NCI-H2107 (cell line): ENCODE measurements around the gene ATP2B2.
A peak's percentile ranks its signal among the peaks of the same experiment; 100 is the strongest.

ENCODE experiments used
- DNase-seq: peaks from one replicate; lab custom pipeline; 2025; lab: John Stamatoyannopoulos, UW

ATP2B2 gene

DNA sequence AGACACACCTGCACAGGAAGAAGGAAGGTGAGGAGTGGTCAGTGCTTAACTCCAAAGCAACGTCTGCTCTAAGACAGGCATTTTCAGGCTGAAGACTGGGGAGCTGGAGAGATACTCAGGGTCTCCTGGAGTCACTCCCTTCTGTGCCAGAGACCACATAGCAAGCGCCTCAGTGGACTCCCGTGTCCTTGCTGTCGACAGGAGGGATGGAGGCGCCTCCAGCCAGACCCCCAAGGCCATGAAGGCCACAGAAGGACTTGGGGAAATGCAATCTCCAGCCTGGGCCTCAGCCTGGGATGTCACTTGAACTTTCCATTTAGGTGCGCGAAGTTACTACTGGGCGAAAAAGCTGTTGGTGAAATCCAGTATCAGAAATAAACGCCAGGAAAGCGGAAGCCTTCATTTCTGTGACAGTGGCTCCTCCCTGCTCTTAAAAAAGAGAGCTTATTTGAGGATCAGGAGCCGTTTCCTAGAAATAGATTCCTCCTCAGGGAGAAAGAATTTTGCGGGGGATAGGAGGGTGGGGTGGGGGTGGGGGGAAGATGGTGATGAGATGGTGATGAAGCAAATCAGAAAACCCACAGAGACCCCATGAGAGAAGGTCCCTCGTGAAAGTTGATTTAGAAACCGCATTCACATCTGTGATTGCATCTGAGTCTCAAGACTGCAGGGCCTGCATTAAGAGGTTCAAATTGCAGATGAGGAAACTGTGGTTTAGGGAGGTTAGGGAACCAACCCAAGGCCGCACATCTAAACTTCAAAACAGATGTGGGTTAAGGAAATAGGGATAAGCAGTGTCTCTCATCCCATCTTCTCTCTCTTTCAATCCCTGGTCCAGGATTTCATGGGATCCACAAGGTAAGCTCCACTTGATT, 78.8 kb downstream of the ATP2B2 start:
- no peak for DNase-seq

DNA sequence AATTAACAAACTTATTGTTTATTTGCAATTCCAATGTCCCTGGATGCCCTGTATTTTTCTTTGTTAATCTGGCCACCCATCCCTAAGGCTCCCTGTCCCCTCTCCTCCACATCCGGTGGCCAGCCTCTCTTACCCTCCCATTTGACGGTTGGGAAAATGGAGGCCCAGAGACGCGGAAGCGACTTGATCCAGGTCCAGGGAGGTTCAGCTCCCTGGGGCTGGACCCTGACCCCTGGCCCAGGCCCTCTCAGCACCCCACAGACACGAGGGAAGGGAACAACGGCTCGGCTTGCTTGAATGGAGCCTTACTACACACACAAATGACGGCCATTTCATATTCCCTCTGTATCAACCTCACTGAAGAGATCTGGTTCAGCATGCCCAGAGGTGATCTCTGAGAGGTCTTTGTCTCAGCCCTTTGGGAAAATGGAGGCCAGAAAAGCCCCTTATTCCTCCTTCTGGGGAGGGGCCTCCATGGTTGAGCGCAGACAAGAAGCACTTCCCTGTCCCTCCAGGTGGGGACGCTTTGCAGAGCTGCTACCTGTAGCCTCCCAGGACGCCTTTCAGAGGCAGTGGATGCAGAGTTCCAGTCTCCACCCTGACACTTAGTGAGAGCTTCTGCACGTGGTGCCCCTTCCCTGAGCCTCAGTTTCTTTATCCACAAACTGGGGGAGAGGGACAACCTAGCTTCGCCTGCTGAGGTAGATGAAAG, 82.1 kb downstream of the ATP2B2 start:
- no peak for DNase-seq

DNA sequence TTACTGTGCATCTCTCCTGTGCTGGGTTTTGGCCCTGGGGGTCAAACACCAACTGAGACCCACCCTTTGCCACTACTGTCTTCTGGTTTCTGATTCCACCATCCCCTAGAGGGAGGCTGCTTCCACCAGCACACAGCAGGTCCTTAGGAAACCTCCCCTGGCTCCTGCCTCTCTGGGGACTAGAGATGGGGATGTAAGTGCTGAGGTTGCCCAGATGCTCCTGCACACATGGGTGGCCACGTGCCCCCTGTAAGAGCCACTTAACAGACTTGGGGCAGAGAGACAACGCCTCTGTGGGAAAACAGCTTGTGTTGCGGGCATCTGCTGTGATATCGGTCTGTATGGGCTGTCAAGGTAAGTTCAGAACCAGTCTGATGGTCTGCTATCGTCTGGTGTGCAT, 83.4 kb downstream of the ATP2B2 start:
- peak; percentile 17 for DNase-seq

DNA sequence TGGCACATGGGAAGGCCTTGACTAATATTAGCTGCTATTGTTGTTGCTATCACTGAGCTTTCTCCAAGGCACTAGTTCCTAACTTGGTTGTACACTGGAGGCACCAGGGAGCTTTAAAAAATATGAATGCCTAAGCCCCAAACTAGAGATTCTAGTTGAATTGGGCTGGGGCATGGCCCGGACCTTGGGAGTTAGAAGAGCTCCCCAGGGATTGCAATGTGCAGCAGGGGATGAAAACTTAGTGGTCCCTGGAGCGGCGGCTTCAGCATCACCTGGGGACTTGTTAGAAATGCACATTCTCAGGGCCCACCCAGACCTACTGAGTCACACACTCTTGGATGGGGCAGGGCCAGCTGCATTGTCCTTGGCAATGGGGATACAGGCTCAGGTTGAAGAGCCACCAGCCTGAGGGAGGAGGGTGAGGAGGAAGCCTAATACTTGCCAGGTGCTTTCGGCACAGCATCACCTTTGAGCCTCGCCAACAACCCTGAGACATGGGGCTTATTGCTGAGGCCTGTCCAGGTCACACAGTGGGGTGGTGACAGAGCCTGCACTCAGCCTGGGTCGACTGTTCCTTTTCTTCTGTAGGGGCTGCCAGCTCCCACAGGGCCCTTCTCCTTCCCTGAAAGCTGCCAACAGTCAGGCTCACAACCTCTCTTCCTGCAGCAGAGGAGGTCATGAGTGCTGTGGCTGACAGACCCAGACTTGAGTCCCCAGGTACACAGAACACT, 84.5 kb downstream of the ATP2B2 start:
- DNase-seq = no peak

DNA sequence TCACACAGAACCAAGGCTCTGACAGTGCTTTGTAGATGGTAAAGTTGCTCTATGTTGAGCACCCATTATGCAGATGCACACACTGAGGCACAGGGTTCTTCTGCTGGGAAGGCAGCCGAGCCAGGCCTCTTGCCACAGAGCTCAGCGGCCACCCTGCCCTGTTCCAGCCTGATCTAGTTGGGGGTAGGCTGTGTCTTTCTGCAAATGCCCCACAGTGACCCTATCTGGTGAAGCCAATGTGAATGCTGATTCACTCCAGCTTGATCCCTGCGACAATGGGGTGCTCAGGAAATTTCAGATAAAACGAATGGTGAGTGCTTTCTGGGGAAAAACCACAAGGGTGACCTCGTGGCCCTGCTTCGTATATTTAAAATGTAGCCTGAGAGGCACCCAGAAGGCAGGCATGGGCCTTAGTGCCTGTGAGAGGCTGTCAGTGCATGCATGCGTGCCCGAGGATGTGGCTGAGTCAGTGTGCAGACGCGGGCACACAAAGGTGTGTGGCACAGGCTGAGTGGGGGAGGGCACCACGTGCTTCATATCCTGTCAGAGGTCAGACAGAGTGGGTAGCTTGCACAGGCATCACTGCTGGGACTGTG, 85.7 kb downstream of the ATP2B2 start:
- DNase-seq = no peak

DNA sequence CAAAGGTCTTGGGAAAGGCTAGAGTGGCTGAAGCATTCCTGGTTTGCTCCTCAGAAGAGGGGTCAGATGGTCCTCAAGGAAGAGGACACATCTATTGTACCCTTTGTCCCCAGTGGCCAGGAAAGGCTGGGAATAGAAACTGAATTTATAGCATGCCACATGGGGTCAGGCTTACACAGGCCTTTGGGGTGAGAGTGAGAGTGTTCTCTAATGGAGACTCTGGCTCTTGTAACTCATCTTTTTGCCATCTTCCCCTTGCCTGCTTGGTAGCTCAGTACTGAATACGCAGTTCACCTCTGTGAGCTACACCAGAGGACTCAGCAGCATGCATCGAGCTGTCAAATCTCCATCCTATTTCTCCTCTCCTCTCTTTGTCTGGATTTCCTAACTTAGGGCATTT, 87.5 kb downstream of the ATP2B2 start:
- no peak for DNase-seq

DNA sequence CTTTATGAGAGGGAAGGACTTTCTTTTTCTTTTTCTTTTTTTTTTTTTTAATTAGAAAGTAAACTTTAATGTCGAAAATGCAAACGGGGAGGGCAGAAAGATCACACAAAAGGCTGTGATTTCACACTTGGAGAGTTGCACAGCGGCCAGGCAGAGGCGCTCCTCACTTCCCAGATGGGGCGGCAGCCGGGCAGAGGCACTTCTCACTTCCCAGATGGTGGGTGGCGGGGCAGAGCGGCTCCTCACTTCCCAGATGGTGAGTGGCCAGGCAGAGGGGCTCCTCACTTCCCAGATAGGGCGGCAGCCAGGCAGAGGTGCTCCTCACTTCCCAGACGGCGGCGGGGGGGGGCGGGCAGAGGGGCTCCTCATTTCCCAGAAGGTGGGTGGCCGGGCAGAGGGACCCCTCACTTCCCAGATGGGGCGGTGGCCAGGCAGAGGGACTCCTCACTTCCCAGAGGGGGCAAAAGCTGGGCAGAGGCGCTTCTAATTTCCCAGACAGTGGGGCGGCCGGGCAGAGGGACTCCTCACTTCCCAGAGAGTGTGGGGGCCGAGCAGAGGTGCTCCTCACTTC, 88.6 kb downstream of the ATP2B2 start:
- no peak for DNase-seq

DNA sequence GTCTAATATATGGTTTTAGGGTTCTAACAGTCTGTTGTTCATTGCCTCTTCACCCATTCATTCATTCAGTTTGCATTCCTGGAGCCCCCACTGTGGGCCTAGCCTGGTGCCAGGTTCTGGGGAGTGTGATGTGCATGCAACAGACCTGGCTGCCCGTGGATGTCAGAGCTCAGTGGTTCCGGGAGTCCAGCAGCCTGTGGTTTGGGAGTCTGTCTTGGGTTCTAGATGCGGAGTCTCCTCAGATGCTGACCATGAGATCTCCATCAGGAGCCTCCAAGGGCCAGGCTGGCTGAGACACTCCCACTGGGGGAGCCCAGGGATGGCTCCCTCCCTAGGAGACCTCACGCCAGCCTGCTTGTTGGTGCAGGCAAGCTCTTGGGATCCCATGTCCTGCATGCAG, 92.3 kb downstream of the ATP2B2 start:
- DNase-seq = no peak

DNA sequence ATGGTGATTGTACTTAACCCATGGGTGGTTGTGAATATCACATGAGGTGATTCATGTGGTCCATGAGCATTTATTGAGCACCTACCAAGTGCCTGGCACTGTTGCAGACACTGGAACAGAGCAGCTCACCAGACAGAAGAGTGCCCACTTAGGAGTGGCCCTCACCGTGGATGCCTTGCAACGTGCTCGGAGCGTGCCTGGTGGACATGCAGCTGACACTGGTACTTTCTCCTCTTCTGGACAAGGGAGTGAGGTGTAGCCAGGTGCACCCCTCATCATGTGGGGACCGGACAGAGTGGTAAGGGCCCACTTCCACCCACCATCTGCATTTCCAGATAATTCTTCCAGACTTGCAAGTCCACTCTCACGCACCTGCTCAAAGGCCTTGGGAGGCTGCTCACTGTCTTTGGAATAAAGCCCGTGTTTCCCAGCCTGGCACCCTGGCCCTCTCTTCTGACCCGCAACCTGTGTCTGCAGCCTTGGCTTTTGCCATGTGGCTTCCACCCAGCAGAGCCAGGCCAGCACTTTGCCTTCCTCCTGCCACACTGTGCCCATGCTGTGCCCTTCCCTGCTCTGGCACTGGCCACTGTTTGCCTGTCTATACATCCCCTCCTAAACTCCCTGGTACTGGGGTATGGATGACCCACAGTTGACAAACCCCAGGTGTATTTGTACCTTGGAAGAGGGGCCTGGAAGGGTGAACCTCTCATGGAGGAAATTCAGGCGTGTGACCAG, 93.6 kb downstream of the ATP2B2 start:
- DNase-seq = no peak

DNA sequence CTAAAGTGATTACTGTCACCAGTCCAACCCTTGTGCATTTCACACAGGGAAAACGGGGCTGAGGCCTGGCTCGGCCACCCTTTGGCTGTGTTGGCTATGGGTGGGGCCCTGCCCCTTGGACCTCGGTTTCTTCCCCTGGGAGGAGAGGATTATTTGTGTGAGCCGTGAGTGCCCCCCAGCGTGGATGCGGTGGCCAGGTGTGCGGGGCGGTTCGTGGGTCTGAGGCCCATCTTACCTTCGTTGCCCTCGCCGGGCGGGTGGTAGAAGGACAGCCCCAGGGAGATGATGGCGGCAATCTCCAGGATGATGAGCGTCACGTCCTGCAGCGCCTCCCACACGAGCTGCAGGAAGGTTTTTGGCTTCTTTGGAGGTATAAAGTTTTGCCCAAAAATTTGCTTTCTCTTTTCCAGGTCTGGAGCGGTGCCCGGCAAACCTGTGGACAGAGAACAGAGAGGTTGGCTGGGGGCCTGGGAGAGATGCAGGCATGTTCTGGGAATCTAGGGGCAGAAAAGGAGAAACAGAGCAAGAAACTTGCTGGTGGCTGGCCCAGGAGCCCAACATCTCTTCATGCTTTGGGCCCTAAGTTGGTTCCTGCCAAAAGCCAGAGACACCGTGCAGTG, 94.9 kb downstream of the ATP2B2 start:
- no peak for DNase-seq

DNA sequence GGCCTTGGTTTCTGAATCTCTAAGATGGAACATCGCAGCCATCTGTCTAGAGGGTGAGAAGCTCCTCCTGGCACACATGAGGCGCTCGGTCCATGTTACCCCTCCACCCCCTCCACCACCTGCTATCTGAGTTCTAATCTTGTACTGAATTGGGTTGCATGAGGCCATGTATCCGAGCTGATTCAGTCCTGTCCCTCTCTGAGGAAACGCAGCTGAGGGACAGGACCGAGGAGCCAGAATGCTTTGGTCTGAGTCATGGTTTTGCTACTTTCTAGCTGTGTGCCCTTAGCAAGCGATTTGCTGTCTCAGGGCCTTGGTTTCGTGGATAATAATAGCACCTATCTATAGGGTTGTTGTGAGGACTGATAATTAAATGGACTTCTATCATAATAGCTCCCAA, 96.7 kb downstream of the ATP2B2 start:
- no peak for DNase-seq

DNA sequence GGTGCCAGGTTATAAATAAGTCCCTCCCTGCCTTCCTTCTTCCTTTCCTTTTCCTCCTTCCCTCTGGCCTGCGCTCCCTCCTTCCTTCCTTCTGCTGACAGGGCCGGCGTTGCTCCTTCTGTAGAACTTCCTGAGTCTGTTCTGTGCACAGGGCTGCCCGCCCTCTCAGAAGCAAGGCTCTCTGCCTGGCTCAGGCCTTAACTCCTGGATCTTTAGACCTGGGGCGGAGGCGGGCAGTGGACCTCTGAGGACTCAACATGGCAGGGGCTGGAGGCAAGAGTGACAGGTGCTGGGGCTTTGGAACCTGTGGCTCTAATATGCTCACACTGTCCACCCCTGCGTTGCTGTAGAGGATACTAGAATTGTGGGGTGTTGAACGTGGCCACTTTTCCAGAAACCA, 98.0 kb downstream of the ATP2B2 start:
- DNase-seq = no peak

DNA sequence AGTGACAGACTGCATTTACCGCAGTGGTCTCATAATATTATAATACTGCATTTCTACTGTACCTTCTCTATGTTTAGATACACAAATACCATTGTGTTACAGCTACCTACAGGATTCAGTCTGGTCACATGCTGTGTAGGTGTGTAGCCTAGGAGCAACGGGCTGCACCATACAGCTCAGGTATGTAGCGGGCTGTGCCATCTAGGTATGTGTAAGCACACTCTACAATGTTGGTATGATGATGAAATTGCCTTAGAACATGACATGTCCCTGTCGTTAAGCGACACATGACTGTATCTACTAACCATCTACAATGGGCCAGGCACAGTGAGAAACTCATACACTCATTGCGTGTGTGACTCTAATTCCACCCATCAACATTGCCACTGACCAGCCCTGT, 99.0 kb downstream of the ATP2B2 start:
- no peak for DNase-seq

DNA sequence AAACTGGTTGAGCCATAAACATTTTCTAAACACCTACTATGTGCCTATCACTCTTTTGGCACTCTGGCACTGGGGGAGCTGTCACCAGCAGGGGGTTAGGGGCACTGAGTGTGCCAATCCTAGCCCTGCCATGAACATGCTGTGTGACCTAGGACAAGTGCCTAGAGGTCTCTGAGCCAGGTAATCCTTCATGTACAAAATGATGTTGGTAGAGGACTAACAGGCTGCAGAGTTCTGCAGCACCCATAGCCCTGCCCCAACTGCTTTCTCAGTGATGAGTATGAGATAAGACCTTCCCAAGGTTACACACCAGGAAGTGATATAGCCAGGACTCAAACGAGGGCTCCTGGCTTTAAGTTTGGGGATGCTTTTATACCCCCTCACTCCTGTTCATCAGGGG, 99.6 kb downstream of the ATP2B2 start:
- DNase-seq = no peak

DNA sequence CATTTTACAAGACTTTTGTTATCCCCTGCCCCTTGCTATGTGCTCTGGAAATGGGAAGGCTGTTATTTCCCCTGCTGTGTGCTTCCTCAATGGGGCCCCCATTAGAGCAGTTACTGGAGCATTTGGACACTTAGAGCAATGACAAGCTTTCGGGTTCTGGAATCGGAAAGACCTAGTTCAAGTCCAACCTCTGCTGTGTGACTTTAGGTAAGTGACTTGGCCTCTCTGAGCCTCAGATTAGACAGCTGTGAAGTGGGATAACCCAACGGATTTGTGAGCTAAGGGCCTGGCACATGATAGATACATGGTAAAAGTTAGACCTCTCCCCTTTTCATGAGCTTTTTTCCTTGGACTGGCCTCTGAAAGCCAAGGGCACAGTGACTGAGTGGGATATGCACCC, 100.5 kb downstream of the ATP2B2 start:
- no peak for DNase-seq

DNA sequence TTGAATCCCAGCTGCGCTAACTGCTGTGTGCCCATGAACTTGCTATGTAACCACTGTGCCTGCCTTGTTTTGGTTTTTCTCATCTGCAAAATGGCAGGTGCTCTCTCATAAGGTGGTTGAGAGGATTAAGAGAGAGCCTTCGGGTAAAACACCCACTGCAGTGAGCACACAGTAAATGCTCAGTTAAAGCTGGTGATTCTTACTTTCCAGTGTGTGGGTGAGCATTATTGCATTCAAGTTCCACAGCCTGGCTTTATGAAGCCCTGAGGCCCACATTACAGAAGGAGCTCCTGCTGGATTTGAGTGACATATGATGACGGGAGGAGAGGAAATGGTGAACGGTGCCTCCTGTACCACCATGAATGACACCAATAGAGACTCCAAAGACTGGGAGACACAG, 101.0 kb downstream of the ATP2B2 start:
- DNase-seq = no peak

DNA sequence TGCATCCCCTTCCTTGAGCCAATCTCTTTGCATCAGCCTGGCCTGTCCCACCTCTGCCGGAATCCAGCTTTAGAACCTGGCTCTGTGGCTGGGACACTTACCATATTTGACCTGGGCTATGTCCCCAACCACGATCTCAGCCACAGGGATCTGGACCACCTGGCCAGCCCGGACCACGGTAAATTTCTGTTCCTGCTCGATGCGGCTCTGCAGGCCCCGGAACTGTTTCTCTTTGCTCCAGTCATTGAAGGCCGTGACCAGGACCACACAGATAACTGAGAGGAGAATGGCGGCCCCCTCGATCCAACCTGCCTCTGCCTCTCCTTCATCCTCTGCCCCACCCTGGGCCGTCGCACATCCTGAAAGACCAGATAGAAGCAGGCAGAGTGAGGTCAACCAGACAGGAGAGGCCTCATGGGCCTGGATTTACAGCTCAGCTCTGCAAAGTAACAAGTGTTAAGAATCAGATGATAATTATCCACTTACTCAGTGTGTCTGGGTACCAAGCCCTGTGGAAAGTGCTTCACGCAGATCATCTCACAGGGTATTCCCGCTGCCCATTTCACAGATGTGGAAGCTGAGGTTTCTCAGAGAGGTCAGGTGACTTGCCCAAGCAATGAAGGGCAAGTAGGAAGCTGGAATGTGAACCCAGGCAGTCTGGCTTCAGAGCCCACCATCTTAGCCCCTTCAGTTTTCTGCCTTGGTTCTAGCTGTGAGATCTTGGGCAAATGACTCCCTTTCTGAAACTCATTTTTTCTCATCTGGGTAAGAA, 103.2 kb downstream of the ATP2B2 start:
- DNase-seq = no peak

DNA sequence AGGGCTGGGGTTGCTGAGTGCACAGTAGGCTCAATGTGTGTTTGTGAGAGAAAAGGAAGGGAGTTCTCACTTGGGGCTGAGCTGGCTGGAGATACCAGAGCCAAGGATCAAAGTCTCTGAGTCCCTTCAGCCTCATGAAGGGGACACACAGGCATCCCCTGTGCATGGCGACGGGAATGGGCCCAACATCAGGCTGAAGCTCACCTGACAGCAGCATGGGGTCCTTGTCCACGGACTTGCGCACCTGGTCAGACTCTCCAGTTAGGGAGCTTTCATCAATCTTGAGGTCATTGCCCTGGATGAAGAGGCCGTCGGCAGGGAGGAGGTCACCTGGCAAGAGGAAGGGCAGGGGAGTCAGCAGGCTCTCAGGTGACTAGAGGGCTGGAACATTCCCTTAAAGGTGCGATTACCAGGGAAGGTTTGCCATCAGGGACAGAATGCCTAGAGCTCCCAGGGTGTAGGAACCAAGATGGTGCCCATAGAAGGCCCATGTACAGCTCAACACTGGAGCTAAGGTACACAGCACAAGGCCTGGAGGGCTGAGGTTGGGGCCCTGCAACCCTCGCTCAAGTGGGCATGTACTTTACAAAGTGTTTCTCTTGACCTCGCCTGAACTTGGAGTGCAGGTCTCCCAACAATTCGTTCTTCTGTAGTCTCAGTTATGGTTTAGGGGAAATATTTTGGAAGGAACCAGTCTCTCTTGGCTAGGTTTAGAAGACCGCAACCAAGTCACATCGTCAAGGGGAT, 104.5 kb downstream of the ATP2B2 start:
- DNase-seq = no peak

DNA sequence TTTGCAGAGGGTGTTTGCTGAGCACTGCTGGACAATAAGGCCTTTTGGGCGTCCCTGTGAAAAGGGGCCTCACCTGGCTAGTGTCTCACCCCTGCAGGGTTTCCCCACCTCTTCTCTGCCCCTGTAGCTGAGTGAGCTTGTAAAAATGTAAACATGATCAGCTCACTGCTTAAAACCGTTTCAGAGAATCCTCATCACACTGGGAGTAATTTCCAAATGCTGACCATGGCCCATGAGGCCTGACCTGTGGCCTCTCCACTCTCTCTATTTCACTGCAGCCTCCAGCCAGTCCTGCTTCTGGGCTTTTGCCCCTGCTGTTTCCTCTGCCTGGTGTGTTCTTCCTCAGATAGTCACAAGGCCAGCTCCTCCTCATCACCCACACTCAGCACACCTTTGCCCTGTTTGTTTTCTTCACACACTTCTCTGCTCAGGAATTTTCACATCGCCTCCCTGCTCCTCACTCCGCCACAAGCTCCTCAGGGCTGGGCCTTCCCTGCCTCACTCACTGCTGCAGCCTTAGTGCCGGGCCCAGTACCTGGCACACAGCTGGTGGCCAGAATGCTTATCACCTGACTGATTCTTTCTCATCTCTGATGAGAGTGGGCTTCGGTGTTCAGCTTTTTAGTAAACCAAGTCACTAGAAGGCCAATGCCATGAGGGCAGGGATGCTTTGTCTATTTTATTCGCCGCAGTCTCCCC, 105.2 kb downstream of the ATP2B2 start:
- no peak for DNase-seq
